ENCODE measurements around the gene TRIM15. TPM values are rescaled to one million over a fixed set of nuclear protein-coding genes. Genes with fewer than 3 reads are reported as not detected.

The TRIM15 gene
- polyA plus RNA-seq, 1 experiment, result not detected

DNA sequence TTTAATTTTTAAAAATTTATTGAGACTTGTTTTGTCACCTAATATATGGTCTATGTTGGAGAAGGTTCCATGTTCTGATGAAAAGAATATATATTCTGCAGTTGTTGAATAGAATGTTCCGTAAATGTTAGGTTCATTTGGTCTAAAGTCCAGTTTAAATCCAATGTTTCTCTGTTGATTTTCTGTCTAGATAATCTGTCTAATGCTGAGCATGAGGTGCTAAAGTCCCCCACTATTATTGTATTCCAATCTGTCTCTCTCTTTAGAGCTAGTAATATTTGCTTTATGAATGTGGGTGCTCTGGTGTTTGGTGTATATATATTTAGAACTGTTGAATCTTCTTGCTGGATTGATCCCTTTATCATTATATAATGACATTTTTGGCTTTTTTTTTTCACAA is 15.5 kb downstream of the TRIM15 start:
- no peak for DNase-seq (ENCODE audit: low read depth)
- no peaks in the 10 kb centered on the region for H3K36me3 ChIP-seq (ENCODE audit: control insufficient read depth, insufficient read depth, low read length)
- H3K27me3 ChIP-seq (ENCODE audit: control insufficient read depth, insufficient read depth, low read length), result peaks cover 6% of the 10 kb centered on the region
- POLR2A ChIA-PET, result no interaction called here
- TF ChIP-seq, protein P1, sequence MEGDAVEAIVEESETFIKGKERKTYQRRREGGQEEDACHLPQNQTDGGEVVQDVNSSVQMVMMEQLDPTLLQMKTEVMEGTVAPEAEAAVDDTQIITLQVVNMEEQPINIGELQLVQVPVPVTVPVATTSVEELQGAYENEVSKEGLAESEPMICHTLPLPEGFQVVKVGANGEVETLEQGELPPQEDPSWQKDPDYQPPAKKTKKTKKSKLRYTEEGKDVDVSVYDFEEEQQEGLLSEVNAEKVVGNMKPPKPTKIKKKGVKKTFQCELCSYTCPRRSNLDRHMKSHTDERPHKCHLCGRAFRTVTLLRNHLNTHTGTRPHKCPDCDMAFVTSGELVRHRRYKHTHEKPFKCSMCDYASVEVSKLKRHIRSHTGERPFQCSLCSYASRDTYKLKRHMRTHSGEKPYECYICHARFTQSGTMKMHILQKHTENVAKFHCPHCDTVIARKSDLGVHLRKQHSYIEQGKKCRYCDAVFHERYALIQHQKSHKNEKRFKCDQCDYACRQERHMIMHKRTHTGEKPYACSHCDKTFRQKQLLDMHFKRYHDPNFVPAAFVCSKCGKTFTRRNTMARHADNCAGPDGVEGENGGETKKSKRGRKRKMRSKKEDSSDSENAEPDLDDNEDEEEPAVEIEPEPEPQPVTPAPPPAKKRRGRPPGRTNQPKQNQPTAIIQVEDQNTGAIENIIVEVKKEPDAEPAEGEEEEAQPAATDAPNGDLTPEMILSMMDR (IDR thresholded peaks at IDR 0.05; ENCODE audit: insufficient read depth, low read depth, low read length), result no peak
- no peak overlapping the region for H3K4me3 ChIP-seq (ENCODE audit: low read depth, low read length)
- CTCF ChIA-PET, result no interaction called here

DNA sequence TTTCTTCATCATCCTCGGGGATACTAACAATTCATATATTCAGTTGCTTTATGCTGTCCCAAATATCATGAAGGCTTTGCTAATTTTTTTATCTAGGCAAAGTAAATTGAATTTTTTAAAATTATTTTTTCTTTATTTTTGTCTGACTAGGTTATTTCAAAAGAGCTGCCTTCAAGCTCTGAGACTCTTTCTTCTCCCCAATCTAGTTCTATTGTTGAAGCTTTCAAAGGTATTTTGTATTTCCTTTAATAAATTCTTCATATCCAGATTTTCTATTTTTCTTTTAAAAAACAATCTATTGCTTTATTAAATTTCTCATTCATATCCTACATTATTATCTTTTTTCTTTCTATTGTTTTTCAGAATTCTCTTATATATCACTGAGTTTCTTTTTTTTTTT is 16.8 kb downstream of the TRIM15 start:
- TF ChIP-seq, protein P1 (IDR thresholded peaks at IDR 0.05; ENCODE audit: insufficient read depth, low read depth, low read length), result no peak
- peaks cover 3% of the 10 kb centered on the region for H3K36me3 ChIP-seq (ENCODE audit: control insufficient read depth, insufficient read depth, low read length)
- no peak for DNase-seq (ENCODE audit: low read depth)
- H3K27me3 ChIP-seq (ENCODE audit: control insufficient read depth, insufficient read depth, low read length), result peaks cover 4% of the 10 kb centered on the region
- H3K4me3 ChIP-seq (ENCODE audit: low read depth, low read length), result no peak overlapping the region
- POLR2A ChIA-PET, result no interaction called here
- CTCF ChIA-PET, result interaction anchor here (1.2 kb wide), 1 partner anchor 9 kb away, joined by 5 read pairs; no protein-coding TSS in a partner anchor

DNA sequence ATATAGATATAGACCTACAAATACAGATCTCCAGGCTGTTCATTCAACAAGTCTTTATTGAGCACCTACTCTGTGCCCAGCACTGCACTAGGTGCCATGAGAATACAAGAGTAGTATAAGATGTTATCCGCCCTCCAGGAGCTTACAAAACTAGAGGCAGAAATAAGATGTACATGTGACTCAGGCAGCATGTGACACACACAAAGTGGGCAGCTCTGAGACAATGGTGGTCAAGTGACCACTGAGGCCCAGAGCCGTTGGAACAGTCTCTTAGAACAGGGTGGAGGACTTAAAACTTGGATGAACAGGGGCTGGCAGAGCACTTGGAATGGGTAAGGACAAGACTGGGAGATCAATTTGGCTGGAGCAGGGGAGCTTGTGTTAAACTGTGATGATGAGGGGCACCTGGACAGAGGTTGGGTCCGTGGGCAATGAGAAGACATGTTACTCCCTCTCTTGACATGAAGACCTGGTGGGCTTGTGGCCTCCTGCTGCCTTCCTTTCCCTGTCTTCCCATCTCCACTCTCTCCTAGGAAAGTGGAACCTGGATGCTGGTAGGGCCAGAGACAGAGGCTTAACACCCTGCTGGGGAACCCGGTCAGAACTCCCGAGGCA is 21.2 kb downstream of the TRIM15 start:
- Histone ChIP-seq H3K4me3 (ENCODE audit: low read depth, low read length) (no peak overlapping the region), H3K27me3 (ENCODE audit: control insufficient read depth, insufficient read depth, low read length) (no peaks in the 10 kb centered on the region), H3K36me3 (ENCODE audit: control insufficient read depth, insufficient read depth, low read length) (peaks cover 13% of the 10 kb centered on the region)
- ChIA-PET CTCF (interaction anchor here (0.6 to 1.4 kb wide), 2 partner anchors 14 to 85 kb away, joined by 3 read pairs; no protein-coding TSS in a partner anchor), POLR2A (no interaction called here)
- DNase-seq (ENCODE audit: low read depth), result no peak
- TF ChIP-seq, protein P1 (IDR thresholded peaks at IDR 0.05; ENCODE audit: insufficient read depth, low read depth, low read length), result no peak

DNA sequence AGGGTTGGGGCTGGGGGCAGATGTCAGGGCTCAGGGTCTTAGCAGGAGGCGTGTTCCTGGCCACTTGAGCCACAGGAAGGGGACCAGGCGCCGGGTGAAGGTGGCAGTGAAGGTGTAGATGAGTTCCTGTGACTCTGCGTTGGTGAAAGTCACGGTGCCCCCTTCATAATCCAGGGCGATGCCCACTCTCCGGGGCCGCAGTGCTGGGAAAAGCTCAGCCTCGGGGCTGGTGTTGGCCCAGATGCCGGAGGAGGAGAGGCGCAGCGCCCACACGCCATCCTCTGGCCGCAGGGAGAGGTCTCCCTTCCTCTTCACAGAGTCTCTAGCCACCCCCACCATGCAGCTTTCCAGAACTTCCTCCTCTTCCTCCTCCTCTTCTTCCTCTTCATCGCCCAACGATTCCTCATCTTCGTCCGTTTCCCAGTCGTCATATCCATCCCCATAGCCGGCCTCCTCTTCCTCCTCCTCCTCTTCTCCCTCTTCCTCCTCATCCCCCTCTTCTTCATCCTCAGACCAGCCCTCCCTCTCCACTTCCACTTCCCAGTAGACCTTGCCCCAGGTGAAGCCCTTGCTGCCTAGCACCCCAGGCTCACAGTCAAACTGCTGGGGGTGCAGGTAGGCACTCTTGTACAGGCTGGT is 22.6 kb downstream of the TRIM15 start:
- H3K4me3 ChIP-seq (ENCODE audit: low read depth, low read length), result no peak overlapping the region
- H3K27me3 ChIP-seq (ENCODE audit: control insufficient read depth, insufficient read depth, low read length), result no peaks in the 10 kb centered on the region
- ChIA-PET POLR2A (no interaction called here), CTCF (interaction anchor here (1.6 kb wide), 1 partner anchor 83 kb away, joined by 6 read pairs; no protein-coding TSS in a partner anchor)
- TF ChIP-seq, protein P1 (IDR thresholded peaks at IDR 0.05; ENCODE audit: insufficient read depth, low read depth, low read length), result no peak
- peaks cover 18% of the 10 kb centered on the region for H3K36me3 ChIP-seq (ENCODE audit: control insufficient read depth, insufficient read depth, low read length)
- DNase-seq (ENCODE audit: low read depth), result no peak

DNA sequence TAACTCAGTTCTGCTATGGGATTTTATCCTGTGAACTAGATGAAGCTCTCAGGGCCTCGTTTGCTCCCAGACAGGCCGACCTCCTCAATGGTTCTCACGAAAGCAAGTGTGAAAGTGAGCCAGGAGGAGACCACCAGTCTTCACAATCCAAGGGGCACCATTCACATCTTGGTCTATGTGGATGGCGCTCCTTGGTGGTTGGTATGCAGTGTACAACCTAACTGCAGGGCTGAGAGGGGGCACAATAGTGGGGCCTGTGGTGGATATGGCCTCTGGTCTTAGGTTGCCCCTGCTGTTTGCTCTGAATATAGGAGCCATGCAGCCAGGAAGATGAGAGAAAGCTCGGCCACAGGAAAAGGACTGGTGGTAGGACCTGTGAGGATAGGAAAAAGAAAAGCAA is 25.2 kb downstream of the TRIM15 start:
- no peak for DNase-seq (ENCODE audit: low read depth)
- TF ChIP-seq, protein P1 (IDR thresholded peaks at IDR 0.05; ENCODE audit: insufficient read depth, low read depth, low read length), result no peak
- Histone ChIP-seq H3K36me3 (ENCODE audit: control insufficient read depth, insufficient read depth, low read length) (peaks cover 24% of the 10 kb centered on the region), H3K27me3 (ENCODE audit: control insufficient read depth, insufficient read depth, low read length) (no peaks in the 10 kb centered on the region), H3K4me3 (ENCODE audit: low read depth, low read length) (no peak overlapping the region)
- CTCF ChIA-PET, result no interaction called here
- POLR2A ChIA-PET, result no interaction called here
